Neural progenitor cell (in vitro differentiated cells): Measurements from ENCODE around the gene PRR14L. TPM values are rescaled to one million over a fixed set of nuclear protein-coding genes. Genes with fewer than 3 reads are reported as not detected.
"Not testable (repeated sequence)": the region's sequence is repeated elsewhere in the genome, so short reads cannot be mapped to it uniquely, and the experiment has no call there.

Source experiments
- DNase-seq: peaks from one replicate; pipeline ENCODE4 v3.0.0-alpha.2; 2016; ENCODE audit warnings: low spot score
- H2AFZ ChIP-seq: fragments of 200-600 bp; sonication (generic); replicated peaks from 2 replicates; pipeline ENCODE4 v1.6.1; 2016; ENCODE audit warnings: antibody characterized with exemption
- H3F3A ChIP-seq: fragments of 200-600 bp; sonication (generic); 2 replicates; pipeline ENCODE4 v1.6.1; 2016; ENCODE audit warnings: antibody characterized with exemption, low read depth
- H3K27ac ChIP-seq: fragments of 200-600 bp; sonication (generic); 2 replicates; pipeline ENCODE4 v1.5.1; 2016; ENCODE audit warnings: mild to moderate bottlenecking
- H3K27me3 ChIP-seq: fragments of 200-600 bp; sonication (generic); 2 replicates; pipeline ENCODE4 v1.6.1; 2016; ENCODE audit warnings: mild to moderate bottlenecking, moderate library complexity
- H3K36me3 ChIP-seq: fragments of 200-600 bp; sonication (generic); 2 replicates; pipeline ENCODE4 v1.5.1; 2016
- H3K4me1 ChIP-seq: fragments of 200-600 bp; sonication (generic); 2 replicates; pipeline ENCODE4 v1.6.1; 2016; ENCODE audit warnings: mixed run types
- H3K4me2 ChIP-seq: fragments of 200-600 bp; sonication (generic); 2 replicates; pipeline ENCODE4 v1.6.1; 2016
- H3K4me3 ChIP-seq: fragments of 200-600 bp; sonication (generic); 2 replicates; pipeline ENCODE4 v1.5.1; 2016
- H3K79me2 ChIP-seq: fragments of 200-600 bp; sonication (generic); 2 replicates; pipeline ENCODE4 v1.6.1; 2016; ENCODE audit warnings: low read depth
- H3K9ac ChIP-seq: fragments of 200-600 bp; sonication (generic); 2 replicates; pipeline ENCODE4 v1.6.1; 2016
- H3K9me3 ChIP-seq: fragments of 200-600 bp; sonication (generic); 2 replicates; pipeline ENCODE4 v1.5.1; 2016; ENCODE audit warnings: low read depth
- H4K20me1 ChIP-seq: fragments of 200-600 bp; sonication (generic); 2 replicates; pipeline ENCODE4 v1.6.1; 2016; ENCODE audit warnings: low read depth
- H3K27ac Mint-ChIP-seq: 3 replicates; pipeline ENCODE4 v1.8.0; 2021; ENCODE audit warnings: mixed read lengths
- H3K27me3 Mint-ChIP-seq: 2 replicates; pipeline ENCODE4 v1.8.0; 2022; ENCODE audit warnings: low read depth, mild to moderate bottlenecking, inconsistent platforms, moderate library complexity, mixed read lengths; ENCODE audit not compliant: insufficient read depth
- H3K36me3 Mint-ChIP-seq: 3 replicates; pipeline ENCODE4 v1.8.0; 2021; ENCODE audit warnings: mixed read lengths
- H3K4me1 Mint-ChIP-seq: 3 replicates; pipeline ENCODE4 v1.8.0; 2021; ENCODE audit warnings: mixed read lengths
- H3K4me3 Mint-ChIP-seq: 3 replicates; pipeline ENCODE4 v1.8.0; 2021; ENCODE audit warnings: mild to moderate bottlenecking, moderate library complexity, mixed read lengths
- H3K9me3 Mint-ChIP-seq: 3 replicates; pipeline ENCODE4 v1.8.0; 2020; ENCODE audit warnings: mixed read lengths
- EZH2 ChIP-seq: fragments of 200-600 bp; sonication (generic); IDR thresholded peaks from 2 replicates; pipeline ENCODE4 v1.6.1; 2017; ENCODE audit warnings: antibody characterized with exemption, mild to moderate bottlenecking, moderate library complexity
- EZH2phosphoT487 ChIP-seq: fragments of 200-600 bp; sonication (generic); IDR thresholded peaks from 2 replicates; pipeline ENCODE4 v1.6.1; 2017; ENCODE audit warnings: antibody characterized with exemption
- total RNA-seq: library from RNA; depleted of rRNA; stranded (reverse); fragments of >200 nt; gene quantifications from 2 replicates; pipeline ENCODE4 v1.2.3, GENCODE V29; 2015; ENCODE audit warnings: low replicate concordance
- TF ChIP-seq, protein P1 (sequence below): fragments of 200-600 bp; sonication (generic); IDR thresholded peaks from 2 replicates; pipeline ENCODE4 v1.5.1; 2017; ENCODE audit warnings: antibody characterized with exemption, mild to moderate bottlenecking

PRR14L gene
- total RNA-seq, 1 donor from 2014 or later: 74.2 TPM

DNA sequence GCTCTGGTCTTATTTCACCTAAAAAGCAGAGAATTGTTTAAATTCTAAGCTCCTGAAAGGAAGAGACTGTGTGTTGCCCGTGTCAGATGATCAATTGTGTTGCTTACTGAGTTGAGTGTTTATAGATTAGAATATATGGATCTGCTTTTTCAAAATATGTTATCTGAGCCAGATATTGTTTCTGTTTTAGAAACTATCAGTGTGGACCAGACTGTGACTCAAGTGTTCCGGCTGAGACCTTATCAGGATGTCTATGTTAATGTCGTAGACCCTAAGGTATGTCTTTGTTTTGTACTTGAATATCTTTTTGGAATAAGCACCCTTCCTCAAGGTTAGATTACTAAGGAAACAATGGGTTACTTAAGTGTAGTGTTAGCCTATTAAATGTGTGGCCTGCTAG, 14.9 kb upstream of the PRR14L start:
- H3K36me3 ChIP-seq: peaks cover 5% of the 10 kb centered on the region

DNA sequence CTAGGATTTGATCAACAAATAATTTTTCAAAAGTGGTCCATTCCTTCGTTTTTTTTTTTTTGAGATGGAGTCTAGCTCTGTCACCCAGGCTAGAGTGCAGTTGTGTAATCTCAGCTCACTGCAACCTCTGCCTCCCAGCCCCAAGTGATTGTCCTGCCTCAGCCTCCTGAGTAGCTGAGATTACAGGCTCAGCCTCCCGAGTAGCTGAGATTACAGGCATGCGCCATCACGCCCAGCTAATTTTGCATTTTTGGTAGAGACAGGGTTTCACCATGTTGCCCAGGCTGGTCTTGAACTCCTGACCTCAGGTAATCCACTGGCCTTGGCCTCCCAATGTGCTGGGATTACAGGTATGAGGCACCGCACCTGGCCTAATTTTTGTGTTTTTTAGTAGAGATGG, 8.9 kb upstream of the PRR14L start:
- Histone ChIP-seq H3K79me2 (peaks cover 21% of the 10 kb centered on the region), H3F3A (peaks cover 11% of the 10 kb centered on the region)
- not testable (repeated sequence) for H2AFZ ChIP-seq, H3K4me2 ChIP-seq, H3K27ac ChIP-seq, H3K9me3 Mint-ChIP-seq, H3K27ac Mint-ChIP-seq, H3K4me3 ChIP-seq, H3K4me1 ChIP-seq, H3K27me3 Mint-ChIP-seq, DNase-seq, H3K4me3 Mint-ChIP-seq, H4K20me1 ChIP-seq, H3K36me3 Mint-ChIP-seq, H3K27me3 ChIP-seq, H3K9me3 ChIP-seq, H3K36me3 ChIP-seq, H3K9ac ChIP-seq
- peaks cover 11% of the 10 kb centered on the region for H3K4me1 Mint-ChIP-seq

More for the DNA sequence above, 14.9 kb upstream of the PRR14L start:
- Mint-ChIP-seq H3K27ac (no peak overlapping the region), H3K4me3 (no peak overlapping the region), H3K9me3 (no peaks in the 10 kb centered on the region), H3K36me3 (peaks cover 22% of the 10 kb centered on the region), H3K27me3 (no peaks in the 10 kb centered on the region), H3K4me1 (no peaks in the 10 kb centered on the region)
- DNase-seq: no peak
- H3K9ac ChIP-seq: no peak overlapping the region
- TF ChIP-seq EZH2phosphoT487 (no peak), EZH2 (no peak)
- TF ChIP-seq, protein P1, sequence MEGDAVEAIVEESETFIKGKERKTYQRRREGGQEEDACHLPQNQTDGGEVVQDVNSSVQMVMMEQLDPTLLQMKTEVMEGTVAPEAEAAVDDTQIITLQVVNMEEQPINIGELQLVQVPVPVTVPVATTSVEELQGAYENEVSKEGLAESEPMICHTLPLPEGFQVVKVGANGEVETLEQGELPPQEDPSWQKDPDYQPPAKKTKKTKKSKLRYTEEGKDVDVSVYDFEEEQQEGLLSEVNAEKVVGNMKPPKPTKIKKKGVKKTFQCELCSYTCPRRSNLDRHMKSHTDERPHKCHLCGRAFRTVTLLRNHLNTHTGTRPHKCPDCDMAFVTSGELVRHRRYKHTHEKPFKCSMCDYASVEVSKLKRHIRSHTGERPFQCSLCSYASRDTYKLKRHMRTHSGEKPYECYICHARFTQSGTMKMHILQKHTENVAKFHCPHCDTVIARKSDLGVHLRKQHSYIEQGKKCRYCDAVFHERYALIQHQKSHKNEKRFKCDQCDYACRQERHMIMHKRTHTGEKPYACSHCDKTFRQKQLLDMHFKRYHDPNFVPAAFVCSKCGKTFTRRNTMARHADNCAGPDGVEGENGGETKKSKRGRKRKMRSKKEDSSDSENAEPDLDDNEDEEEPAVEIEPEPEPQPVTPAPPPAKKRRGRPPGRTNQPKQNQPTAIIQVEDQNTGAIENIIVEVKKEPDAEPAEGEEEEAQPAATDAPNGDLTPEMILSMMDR: no peak
- H3K4me2 ChIP-seq: no peak overlapping the region
- H3K27ac ChIP-seq: no peak overlapping the region
- no peaks in the 10 kb centered on the region for H3K4me1 ChIP-seq
- no peak overlapping the region for H2AFZ ChIP-seq
- H3K79me2 ChIP-seq: no peaks in the 10 kb centered on the region
- H3F3A ChIP-seq: no peaks in the 10 kb centered on the region
- H3K4me3 ChIP-seq: no peak overlapping the region
- H3K27me3 ChIP-seq: no peaks in the 10 kb centered on the region
- no peaks in the 10 kb centered on the region for H3K9me3 ChIP-seq
- H4K20me1 ChIP-seq: no peaks in the 10 kb centered on the region

DNA sequence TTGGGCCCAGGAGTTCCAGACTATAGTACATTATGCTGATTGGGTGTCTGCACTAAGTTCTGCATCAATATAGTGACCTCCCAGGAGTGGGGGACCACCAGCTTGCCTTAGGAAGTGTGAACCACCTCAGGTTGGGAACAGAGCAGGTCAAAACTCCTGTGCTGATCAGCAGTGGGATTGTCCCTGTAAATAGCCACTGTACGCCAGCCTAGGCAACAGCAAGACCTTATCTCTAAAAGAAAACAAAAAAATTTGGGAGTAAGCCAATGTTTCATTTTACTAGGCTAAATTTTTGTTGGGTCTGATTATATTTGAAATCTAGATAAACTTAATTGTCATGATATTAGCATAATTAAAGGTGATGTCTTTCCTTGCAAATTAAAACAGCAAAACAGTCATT, 7.3 kb upstream of the PRR14L start:
- H3K79me2 ChIP-seq: peaks cover 21% of the 10 kb centered on the region
- Mint-ChIP-seq H3K27ac (no peak overlapping the region), H3K4me3 (no peak overlapping the region), H3K36me3 (peaks cover 7% of the 10 kb centered on the region), H3K4me1 (peaks cover 25% of the 10 kb centered on the region), H3K27me3 (peaks cover 2% of the 10 kb centered on the region), H3K9me3 (no peaks in the 10 kb centered on the region)
- no peaks in the 10 kb centered on the region for H4K20me1 ChIP-seq
- no peak for DNase-seq
- peaks cover 12% of the 10 kb centered on the region for H3K4me1 ChIP-seq
- H3K4me2 ChIP-seq: no peak overlapping the region
- no peaks in the 10 kb centered on the region for H3K36me3 ChIP-seq
- no peaks in the 10 kb centered on the region for H3K27me3 ChIP-seq
- no peak overlapping the region for H3K9ac ChIP-seq
- no peak overlapping the region for H2AFZ ChIP-seq
- H3F3A ChIP-seq: peaks cover 25% of the 10 kb centered on the region
- no peak overlapping the region for H3K4me3 ChIP-seq
- H3K27ac ChIP-seq: no peak overlapping the region
- no peak for TF ChIP-seq EZH2
- TF ChIP-seq EZH2phosphoT487: no peak
- TF ChIP-seq, protein P1: no peak
- no peaks in the 10 kb centered on the region for H3K9me3 ChIP-seq

GRCh38 chr22:31754813-31755212, 4.9 kb upstream of the PRR14L start:
- H3K4me3 Mint-ChIP-seq: peak overlapping the region; percentile 94
- no peaks in the 10 kb centered on the region for H3K36me3 ChIP-seq
- H3K27me3 ChIP-seq: no peaks in the 10 kb centered on the region
- no peaks in the 10 kb centered on the region for H3K9me3 Mint-ChIP-seq
- no peaks in the 10 kb centered on the region for H3K9me3 ChIP-seq
- peaks cover 38% of the 10 kb centered on the region for H3K4me1 Mint-ChIP-seq
- TF ChIP-seq, protein P1: no peak
- TF ChIP-seq EZH2phosphoT487: no peak
- TF ChIP-seq EZH2: no peak
- H2AFZ ChIP-seq: no peak overlapping the region
- H3K4me1 ChIP-seq: peaks cover 21% of the 10 kb centered on the region
- H3K27ac Mint-ChIP-seq: no peak overlapping the region
- H3K4me2 ChIP-seq: peak overlapping the region; percentile 80
- no peak overlapping the region for H3K27ac ChIP-seq
- H3K27me3 Mint-ChIP-seq: peaks cover 2% of the 10 kb centered on the region
- peaks cover 40% of the 10 kb centered on the region for H3F3A ChIP-seq
- H4K20me1 ChIP-seq: no peaks in the 10 kb centered on the region
- no peaks in the 10 kb centered on the region for H3K36me3 Mint-ChIP-seq
- no peak overlapping the region for H3K9ac ChIP-seq
- H3K79me2 ChIP-seq: peaks cover 21% of the 10 kb centered on the region
- no peak for DNase-seq
- H3K4me3 ChIP-seq: peak overlapping the region; percentile 71
